DOHH2 (cell line): ENCODE data around the gene PRKCSH.
A peak's percentile ranks its signal among the peaks of the same experiment; 100 is the strongest.
"Not testable (repeated sequence)": the region's sequence is repeated elsewhere in the genome, so short reads cannot be mapped to it uniquely, and the experiment has no call there.

ENCODE experiments used
- H3F3A ChIP-seq: fragments of 200-600 bp; sonication (generic), shearing (Covaris generic); 2 replicates; pipeline ENCODE4 v1.6.0; 2016; ENCODE audit warnings: antibody characterized with exemption, mild to moderate bottlenecking; ENCODE audit not compliant: control insufficient read depth, insufficient read depth
- H3K27ac ChIP-seq: fragments of 200-600 bp; sonication (generic); 2 replicates; pipeline ENCODE4 v1.5.1; 2014; ENCODE audit warnings: low read depth, mild to moderate bottlenecking, low read length, moderate library complexity
- H3K27me3 ChIP-seq: fragments of 200-600 bp; sonication (generic); 2 replicates; pipeline ENCODE4 v1.6.1; 2014; ENCODE audit warnings: mild to moderate bottlenecking, low read length, mixed read lengths; ENCODE audit not compliant: control insufficient read depth
- H3K36me3 ChIP-seq: fragments of 200-600 bp; sonication (generic); 2 replicates; pipeline ENCODE4 v1.6.1; 2014; ENCODE audit warnings: mild to moderate bottlenecking, low read length, moderate library complexity, mixed read lengths; ENCODE audit not compliant: control insufficient read depth
- H3K4me1 ChIP-seq: fragments of 200-600 bp; sonication (generic); 2 replicates; pipeline ENCODE4 v1.6.1; 2014; ENCODE audit warnings: mild to moderate bottlenecking, low read length, mixed read lengths; ENCODE audit not compliant: control insufficient read depth
- H3K4me2 ChIP-seq: fragments of 200-600 bp; sonication (generic); 2 replicates; pipeline ENCODE4 v1.6.0; 2014; ENCODE audit warnings: mild to moderate bottlenecking, low read length, moderate library complexity
- H3K4me3 ChIP-seq: fragments of 200-600 bp; sonication (generic); 2 replicates; pipeline ENCODE4 v1.5.1; 2014; ENCODE audit warnings: mild to moderate bottlenecking, low read length, mixed read lengths
- H3K79me2 ChIP-seq: fragments of 200-600 bp; sonication (generic); 2 replicates; pipeline ENCODE4 v1.6.1; 2014; ENCODE audit warnings: mild to moderate bottlenecking, low read length, mixed read lengths; ENCODE audit not compliant: control insufficient read depth
- H3K9me2 ChIP-seq: fragments of 200-600 bp; sonication (generic); replicated peaks from 2 replicates; pipeline ENCODE4 v1.6.1; 2014; ENCODE audit warnings: mild to moderate bottlenecking, low read length, mixed read lengths; ENCODE audit not compliant: control insufficient read depth
- H3K9me3 ChIP-seq: fragments of 200-600 bp; sonication (generic); 2 replicates; pipeline ENCODE4 v1.6.1; 2014; ENCODE audit warnings: antibody characterized with exemption, low read length, mixed read lengths; ENCODE audit not compliant: control insufficient read depth, insufficient read depth
- H4K20me1 ChIP-seq: fragments of 200-600 bp; sonication (generic); 2 replicates; pipeline ENCODE4 v1.6.0; 2014; ENCODE audit warnings: low read depth, mild to moderate bottlenecking, antibody characterized with exemption, low read length, moderate library complexity; ENCODE audit not compliant: control insufficient read depth, insufficient read depth
- EZH2phosphoT487 ChIP-seq: fragments of 200-600 bp; sonication (generic); IDR thresholded peaks from 2 replicates; pipeline ENCODE4 v1.6.1; 2017; ENCODE audit warnings: borderline replicate concordance, mild to moderate bottlenecking, antibody characterized with exemption, low read length, moderate library complexity, mixed read lengths
- TF ChIP-seq, protein P1 (sequence below): fragments of 200-600 bp; sonication (generic); IDR thresholded peaks from one replicate; pipeline ENCODE4 v1.5.1; 2014; ENCODE audit warnings: antibody characterized with exemption, mild to moderate bottlenecking, low read depth, low read length; ENCODE audit not compliant: poor library complexity, severe bottlenecking

Gene PRKCSH

GRCh38 chr19:11425719-11426457, 9.5 kb upstream of the PRKCSH start:
- H3F3A ChIP-seq = peaks cover 6% of the 10 kb centered on the region
- TF ChIP-seq, protein P1, sequence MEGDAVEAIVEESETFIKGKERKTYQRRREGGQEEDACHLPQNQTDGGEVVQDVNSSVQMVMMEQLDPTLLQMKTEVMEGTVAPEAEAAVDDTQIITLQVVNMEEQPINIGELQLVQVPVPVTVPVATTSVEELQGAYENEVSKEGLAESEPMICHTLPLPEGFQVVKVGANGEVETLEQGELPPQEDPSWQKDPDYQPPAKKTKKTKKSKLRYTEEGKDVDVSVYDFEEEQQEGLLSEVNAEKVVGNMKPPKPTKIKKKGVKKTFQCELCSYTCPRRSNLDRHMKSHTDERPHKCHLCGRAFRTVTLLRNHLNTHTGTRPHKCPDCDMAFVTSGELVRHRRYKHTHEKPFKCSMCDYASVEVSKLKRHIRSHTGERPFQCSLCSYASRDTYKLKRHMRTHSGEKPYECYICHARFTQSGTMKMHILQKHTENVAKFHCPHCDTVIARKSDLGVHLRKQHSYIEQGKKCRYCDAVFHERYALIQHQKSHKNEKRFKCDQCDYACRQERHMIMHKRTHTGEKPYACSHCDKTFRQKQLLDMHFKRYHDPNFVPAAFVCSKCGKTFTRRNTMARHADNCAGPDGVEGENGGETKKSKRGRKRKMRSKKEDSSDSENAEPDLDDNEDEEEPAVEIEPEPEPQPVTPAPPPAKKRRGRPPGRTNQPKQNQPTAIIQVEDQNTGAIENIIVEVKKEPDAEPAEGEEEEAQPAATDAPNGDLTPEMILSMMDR = no peak
- no peak for TF ChIP-seq EZH2phosphoT487
- no peaks in the 10 kb centered on the region for H3K9me3 ChIP-seq
- H3K9me2 ChIP-seq = no peaks in the 10 kb centered on the region
- peaks cover 25% of the 10 kb centered on the region for H3K27me3 ChIP-seq
- no peaks in the 10 kb centered on the region for H3K36me3 ChIP-seq
- no peak overlapping the region for H3K4me2 ChIP-seq
- H3K79me2 ChIP-seq = no peaks in the 10 kb centered on the region
- H3K4me1 ChIP-seq = peaks cover 25% of the 10 kb centered on the region
- H4K20me1 ChIP-seq = no peaks in the 10 kb centered on the region
- H3K27ac ChIP-seq = no peak overlapping the region
- no peak overlapping the region for H3K4me3 ChIP-seq

DNA sequence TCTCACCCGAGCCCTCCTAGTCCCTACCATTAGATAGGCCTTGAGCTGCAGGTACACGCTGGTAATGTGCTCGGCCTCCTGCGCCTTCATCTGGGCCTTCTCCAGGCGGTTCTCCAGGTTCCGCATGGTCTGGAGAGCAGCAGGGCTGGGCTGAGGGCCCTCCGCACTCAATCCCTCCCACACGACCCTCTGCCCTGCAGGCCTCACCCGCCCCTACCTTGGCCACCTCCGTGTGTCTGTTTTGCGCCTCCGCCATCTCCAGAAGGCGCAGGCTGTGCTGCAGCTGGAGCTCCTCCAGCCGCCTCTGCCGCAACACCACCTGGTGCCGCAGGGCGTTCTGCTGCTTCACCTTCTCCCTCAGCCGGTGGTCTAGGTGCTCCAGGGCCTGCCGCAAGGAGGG, 8.8 kb upstream of the PRKCSH start:
- peaks cover 18% of the 10 kb centered on the region for H3K4me1 ChIP-seq
- no peaks in the 10 kb centered on the region for H3K9me3 ChIP-seq
- TF ChIP-seq, protein P1 = no peak
- TF ChIP-seq EZH2phosphoT487 = no peak
- H3K27me3 ChIP-seq = peaks cover 17% of the 10 kb centered on the region
- no peaks in the 10 kb centered on the region for H3K79me2 ChIP-seq
- H3K9me2 ChIP-seq = no peaks in the 10 kb centered on the region
- H3F3A ChIP-seq = peaks cover 6% of the 10 kb centered on the region
- no peak overlapping the region for H3K4me3 ChIP-seq
- H4K20me1 ChIP-seq = no peaks in the 10 kb centered on the region
- no peaks in the 10 kb centered on the region for H3K36me3 ChIP-seq
- H3K4me2 ChIP-seq = no peak overlapping the region
- H3K27ac ChIP-seq = no peak overlapping the region

GRCh38 chr19:11433526-11433925, 1.9 kb upstream of the PRKCSH start:
- Histone ChIP-seq H3K36me3 (peaks cover 27% of the 10 kb centered on the region), H3K79me2 (peaks cover 22% of the 10 kb centered on the region), H3K4me1 (peaks cover 20% of the 10 kb centered on the region)
- H3K27me3 ChIP-seq, H4K20me1 ChIP-seq, H3K4me2 ChIP-seq, H3K4me3 ChIP-seq, H3K9me3 ChIP-seq, H3K27ac ChIP-seq, H3K9me2 ChIP-seq, H3F3A ChIP-seq: not testable (repeated sequence)

DNA sequence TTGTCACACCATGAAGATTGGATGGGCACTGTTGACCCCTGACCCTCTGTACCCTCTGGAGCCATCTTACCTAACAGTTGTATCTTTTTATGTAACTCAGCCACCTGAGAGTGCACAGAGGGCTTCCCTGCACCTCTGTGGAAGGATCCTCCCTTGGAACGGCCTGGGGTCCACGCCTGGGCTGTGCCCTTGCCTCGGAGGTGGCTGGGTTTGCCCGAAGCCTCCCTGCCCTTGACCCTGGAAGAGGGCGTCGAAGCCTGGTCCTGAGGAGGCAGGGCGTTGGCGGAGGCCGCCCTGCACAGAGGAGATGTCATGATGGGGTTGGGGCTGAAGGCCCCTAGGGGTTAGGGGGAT, 755 bp upstream of the PRKCSH start:
- Histone ChIP-seq H3K27me3 (no peaks in the 10 kb centered on the region), H3K36me3 (peaks cover 34% of the 10 kb centered on the region), H3K27ac (no peak overlapping the region), H3F3A (no peaks in the 10 kb centered on the region), H3K4me3 (peak overlapping the region; percentile 93), H3K79me2 (peaks cover 22% of the 10 kb centered on the region), H3K9me2 (no peaks in the 10 kb centered on the region), H4K20me1 (no peaks in the 10 kb centered on the region), H3K4me2 (peak overlapping the region; percentile 97), H3K4me1 (peaks cover 20% of the 10 kb centered on the region), H3K9me3 (no peaks in the 10 kb centered on the region)
- TF ChIP-seq EZH2phosphoT487 = no peak
- TF ChIP-seq, protein P1 = no peak
